HepG2 (cell line): ENCODE data around the gene CDRT15L2.

Experiments
- SCMH1 ChIP-seq: sonication (generic); formaldehyde crosslinking; IDR thresholded peaks from 2 replicates; pipeline ENCODE4 v1.9.0; 2021; ENCODE audit warnings: missing genetic modification reagents, mild to moderate bottlenecking, borderline replicate concordance
- ZFP82 ChIP-seq: sonication (generic); formaldehyde crosslinking; IDR thresholded peaks from 2 replicates; pipeline ENCODE4 v1.5.1; 2020; ENCODE audit warnings: mild to moderate bottlenecking, missing genetic modification reagents, borderline replicate concordance
- ZNF180 ChIP-seq: sonication (generic); formaldehyde crosslinking; IDR thresholded peaks from 2 replicates; pipeline ENCODE4 v1.4.0; 2020; ENCODE audit warnings: low read depth, missing genetic modification reagents, borderline replicate concordance
- ZNF3 ChIP-seq: IDR thresholded peaks from 2 replicates; pipeline ENCODE4 v1.7.0; 2017; ENCODE audit warnings: inconsistent platforms
- TF ChIP-seq, protein P1 (sequence below): sonication (generic); formaldehyde crosslinking; IDR thresholded peaks from 2 replicates; pipeline ENCODE4 v1.5.0; 2020; ENCODE audit warnings: mild to moderate bottlenecking, missing genetic modification reagents, moderate library complexity
- TF ChIP-seq, protein P2 (sequence below): sonication (generic); formaldehyde crosslinking; IDR thresholded peaks from 2 replicates; pipeline ENCODE4 v1.5.0; 2020; ENCODE audit warnings: mild to moderate bottlenecking, missing genetic modification reagents

DNA sequence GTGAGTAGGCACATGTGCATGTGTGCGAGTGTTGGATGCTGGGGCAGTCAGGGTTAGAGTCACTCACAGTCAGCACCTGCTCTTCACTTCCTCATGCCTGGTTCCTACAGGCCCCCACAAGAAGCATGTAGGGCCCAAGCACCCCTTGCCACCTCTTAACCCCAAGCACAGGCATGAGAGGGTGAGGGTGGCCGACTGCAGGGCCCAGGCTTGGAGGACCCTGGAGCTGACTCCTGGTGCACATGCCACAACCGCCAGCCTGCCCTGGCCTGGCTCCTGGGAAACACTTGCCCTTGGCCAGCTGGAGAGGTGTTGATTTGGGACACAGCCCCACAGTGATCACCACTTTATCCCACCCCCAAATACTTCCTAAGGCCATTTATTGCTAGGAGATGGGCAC lies 16.9 kb upstream of the CDRT15L2 start:
- TF ChIP-seq ZFP82 (CRISPR knock-in tag) (no peak), ZNF3 (CRISPR knock-in tag) (no peak), ZNF180 (CRISPR knock-in tag) (no peak), SCMH1 (CRISPR knock-in tag) (no peak)
- TF ChIP-seq, protein P1, sequence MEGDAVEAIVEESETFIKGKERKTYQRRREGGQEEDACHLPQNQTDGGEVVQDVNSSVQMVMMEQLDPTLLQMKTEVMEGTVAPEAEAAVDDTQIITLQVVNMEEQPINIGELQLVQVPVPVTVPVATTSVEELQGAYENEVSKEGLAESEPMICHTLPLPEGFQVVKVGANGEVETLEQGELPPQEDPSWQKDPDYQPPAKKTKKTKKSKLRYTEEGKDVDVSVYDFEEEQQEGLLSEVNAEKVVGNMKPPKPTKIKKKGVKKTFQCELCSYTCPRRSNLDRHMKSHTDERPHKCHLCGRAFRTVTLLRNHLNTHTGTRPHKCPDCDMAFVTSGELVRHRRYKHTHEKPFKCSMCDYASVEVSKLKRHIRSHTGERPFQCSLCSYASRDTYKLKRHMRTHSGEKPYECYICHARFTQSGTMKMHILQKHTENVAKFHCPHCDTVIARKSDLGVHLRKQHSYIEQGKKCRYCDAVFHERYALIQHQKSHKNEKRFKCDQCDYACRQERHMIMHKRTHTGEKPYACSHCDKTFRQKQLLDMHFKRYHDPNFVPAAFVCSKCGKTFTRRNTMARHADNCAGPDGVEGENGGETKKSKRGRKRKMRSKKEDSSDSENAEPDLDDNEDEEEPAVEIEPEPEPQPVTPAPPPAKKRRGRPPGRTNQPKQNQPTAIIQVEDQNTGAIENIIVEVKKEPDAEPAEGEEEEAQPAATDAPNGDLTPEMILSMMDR (CRISPR knock-in tag) = no peak
- TF ChIP-seq, protein P2, sequence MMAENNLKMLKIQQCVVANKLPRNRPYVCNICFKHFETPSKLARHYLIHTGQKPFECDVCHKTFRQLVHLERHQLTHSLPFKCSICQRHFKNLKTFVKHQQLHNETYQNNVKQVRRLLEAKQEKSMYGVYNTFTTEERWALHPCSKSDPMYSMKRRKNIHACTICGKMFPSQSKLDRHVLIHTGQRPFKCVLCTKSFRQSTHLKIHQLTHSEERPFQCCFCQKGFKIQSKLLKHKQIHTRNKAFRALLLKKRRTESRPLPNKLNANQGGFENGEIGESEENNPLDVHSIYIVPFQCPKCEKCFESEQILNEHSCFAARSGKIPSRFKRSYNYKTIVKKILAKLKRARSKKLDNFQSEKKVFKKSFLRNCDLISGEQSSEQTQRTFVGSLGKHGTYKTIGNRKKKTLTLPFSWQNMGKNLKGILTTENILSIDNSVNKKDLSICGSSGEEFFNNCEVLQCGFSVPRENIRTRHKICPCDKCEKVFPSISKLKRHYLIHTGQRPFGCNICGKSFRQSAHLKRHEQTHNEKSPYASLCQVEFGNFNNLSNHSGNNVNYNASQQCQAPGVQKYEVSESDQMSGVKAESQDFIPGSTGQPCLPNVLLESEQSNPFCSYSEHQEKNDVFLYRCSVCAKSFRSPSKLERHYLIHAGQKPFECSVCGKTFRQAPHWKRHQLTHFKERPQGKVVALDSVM (CRISPR knock-in tag) = no peak
